Osteocyte (in vitro differentiated cells): ENCODE data around the gene NFYC. TPM values are rescaled to one million over a fixed set of nuclear protein-coding genes. Genes with fewer than 3 reads are reported as not detected.

Source experiments
- DNase-seq: peaks from one replicate; pipeline ENCODE4 v3.0.0; 2021; ENCODE audit warnings: mixed read lengths; ENCODE audit not compliant: unreplicated experiment; ENCODE audit errors: extremely low spot score
- H3K27ac Mint-ChIP-seq: one replicate; pipeline ENCODE4 v1.8.0; 2021; ENCODE audit warnings: mild to moderate bottlenecking, mixed read lengths; ENCODE audit not compliant: unreplicated experiment
- H3K27me3 Mint-ChIP-seq: one replicate; pipeline ENCODE4 v1.8.0; 2021; ENCODE audit warnings: mixed read lengths; ENCODE audit not compliant: unreplicated experiment
- H3K36me3 Mint-ChIP-seq: one replicate; pipeline ENCODE4 v1.8.0; 2021; ENCODE audit warnings: mixed read lengths; ENCODE audit not compliant: unreplicated experiment
- H3K4me1 Mint-ChIP-seq: one replicate; pipeline ENCODE4 v1.8.0; 2021; ENCODE audit warnings: mixed read lengths; ENCODE audit not compliant: unreplicated experiment
- H3K4me3 Mint-ChIP-seq: one replicate; pipeline ENCODE4 v1.8.0; 2021; ENCODE audit warnings: mild to moderate bottlenecking, moderate library complexity, mixed read lengths; ENCODE audit not compliant: unreplicated experiment
- H3K9me3 Mint-ChIP-seq: one replicate; pipeline ENCODE4 v1.8.0; 2021; ENCODE audit warnings: mixed read lengths; ENCODE audit not compliant: unreplicated experiment
- total RNA-seq: library from RNA; stranded (reverse); gene quantifications from 2 replicates; pipeline ENCODE4 v1.2.1, GENCODE V29; 2021
- TF ChIP-seq, protein P1 (sequence below): fragments of 200-600 bp; sonication (generic); IDR thresholded peaks from 2 replicates; pipeline ENCODE4 v1.5.0; 2021; ENCODE audit warnings: antibody characterized with exemption, mild to moderate bottlenecking, moderate library complexity

Gene NFYC
- total RNA-seq, 1 donor from 2014 or later, result 49.0 TPM

DNA sequence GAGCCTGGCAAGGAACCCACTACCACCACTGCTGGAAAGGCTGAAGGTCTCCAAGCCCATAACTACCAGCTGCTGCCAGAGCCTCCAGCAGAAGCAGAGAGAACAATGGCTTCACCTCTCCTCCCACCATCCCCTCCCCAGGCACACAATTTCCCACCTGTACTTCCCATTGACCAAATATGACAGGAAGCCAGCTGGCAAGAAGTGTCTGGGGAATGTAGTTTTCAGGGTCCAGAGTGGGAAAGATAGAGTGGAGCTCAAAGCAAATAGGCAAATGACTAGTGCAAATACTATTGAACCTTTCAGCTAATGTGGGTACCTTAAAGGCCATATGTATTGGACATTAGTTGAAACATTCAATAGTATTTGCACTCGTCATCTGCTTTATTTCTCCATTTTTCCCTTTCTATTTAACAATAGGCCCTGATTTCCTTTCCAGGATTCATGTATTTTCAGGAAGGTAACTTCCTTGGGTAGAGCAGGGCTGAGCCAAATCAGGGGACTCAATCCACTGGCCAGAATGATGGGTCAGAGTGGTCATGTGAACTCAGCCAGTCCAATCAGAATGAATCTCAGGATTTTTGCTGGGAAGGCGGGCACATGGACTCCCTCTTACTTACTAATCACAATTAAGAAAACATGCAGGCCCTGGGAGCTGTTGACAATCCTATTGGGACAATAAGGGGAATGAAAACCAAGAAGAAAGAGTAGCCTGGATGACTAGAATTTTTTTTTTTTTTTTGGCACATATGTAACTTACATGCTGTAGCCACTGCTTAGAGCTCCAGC, 12.1 kb upstream of the NFYC start:
- H3K27me3 Mint-ChIP-seq, result no peaks in the 10 kb centered on the region
- no peak for DNase-seq
- H3K4me1 Mint-ChIP-seq, result peaks cover 5% of the 10 kb centered on the region
- no peak overlapping the region for H3K27ac Mint-ChIP-seq
- no peak overlapping the region for H3K4me3 Mint-ChIP-seq
- TF ChIP-seq, protein P1, sequence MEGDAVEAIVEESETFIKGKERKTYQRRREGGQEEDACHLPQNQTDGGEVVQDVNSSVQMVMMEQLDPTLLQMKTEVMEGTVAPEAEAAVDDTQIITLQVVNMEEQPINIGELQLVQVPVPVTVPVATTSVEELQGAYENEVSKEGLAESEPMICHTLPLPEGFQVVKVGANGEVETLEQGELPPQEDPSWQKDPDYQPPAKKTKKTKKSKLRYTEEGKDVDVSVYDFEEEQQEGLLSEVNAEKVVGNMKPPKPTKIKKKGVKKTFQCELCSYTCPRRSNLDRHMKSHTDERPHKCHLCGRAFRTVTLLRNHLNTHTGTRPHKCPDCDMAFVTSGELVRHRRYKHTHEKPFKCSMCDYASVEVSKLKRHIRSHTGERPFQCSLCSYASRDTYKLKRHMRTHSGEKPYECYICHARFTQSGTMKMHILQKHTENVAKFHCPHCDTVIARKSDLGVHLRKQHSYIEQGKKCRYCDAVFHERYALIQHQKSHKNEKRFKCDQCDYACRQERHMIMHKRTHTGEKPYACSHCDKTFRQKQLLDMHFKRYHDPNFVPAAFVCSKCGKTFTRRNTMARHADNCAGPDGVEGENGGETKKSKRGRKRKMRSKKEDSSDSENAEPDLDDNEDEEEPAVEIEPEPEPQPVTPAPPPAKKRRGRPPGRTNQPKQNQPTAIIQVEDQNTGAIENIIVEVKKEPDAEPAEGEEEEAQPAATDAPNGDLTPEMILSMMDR, result no peak
- no peaks in the 10 kb centered on the region for H3K36me3 Mint-ChIP-seq
- no peaks in the 10 kb centered on the region for H3K9me3 Mint-ChIP-seq

- H3K36me3 Mint-ChIP-seq, result peaks cover 11% of the 10 kb centered on the region
- no peak overlapping the region for H3K4me3 Mint-ChIP-seq
- H3K27me3 Mint-ChIP-seq, result no peaks in the 10 kb centered on the region
- no peak for DNase-seq
- H3K9me3 Mint-ChIP-seq, result peaks cover 4% of the 10 kb centered on the region
- H3K4me1 Mint-ChIP-seq, result no peaks in the 10 kb centered on the region
- H3K27ac Mint-ChIP-seq, result no peak overlapping the region
- TF ChIP-seq, protein P1, result no peak
Measured at GRCh38 chr1:40684669-40685068, 6.8 kb upstream of the NFYC start.

- Mint-ChIP-seq H3K27me3 (no peaks in the 10 kb centered on the region), H3K4me3 (no peak overlapping the region), H3K9me3 (peaks cover 4% of the 10 kb centered on the region), H3K27ac (no peak overlapping the region), H3K36me3 (peaks cover 11% of the 10 kb centered on the region), H3K4me1 (peaks cover 12% of the 10 kb centered on the region)
- no peak for DNase-seq
- TF ChIP-seq, protein P1, result no peak
Measured at GRCh38 chr1:40687059-40687458, 4.4 kb upstream of the NFYC start.

DNA sequence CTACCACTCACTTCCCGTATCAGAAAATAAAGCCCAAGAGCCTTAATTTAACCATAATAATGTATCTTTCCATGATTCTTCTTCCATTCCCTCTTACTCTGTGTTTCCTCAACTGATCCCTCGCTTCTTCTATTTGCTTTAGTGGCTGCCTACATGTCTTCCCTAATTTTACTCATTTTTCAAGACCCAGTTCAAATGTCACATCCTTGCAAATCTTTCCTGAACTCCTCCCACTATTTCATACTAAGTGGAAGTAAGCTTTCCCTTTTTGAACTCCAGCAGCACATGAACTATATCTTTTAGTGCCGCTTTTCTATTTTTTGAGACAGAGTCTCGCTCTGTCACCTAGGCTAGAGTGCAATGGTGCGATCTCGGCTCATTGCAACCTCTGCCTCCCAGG, 3.8 kb upstream of the NFYC start:
- TF ChIP-seq, protein P1, result no peak
- DNase-seq, result no peak
- Mint-ChIP-seq H3K9me3 (peaks cover 4% of the 10 kb centered on the region), H3K4me1 (peaks cover 16% of the 10 kb centered on the region), H3K27ac (no peak overlapping the region), H3K4me3 (no peak overlapping the region), H3K27me3 (no peaks in the 10 kb centered on the region), H3K36me3 (peaks cover 11% of the 10 kb centered on the region)

GRCh38 chr1:40689737-40690136, 1.8 kb upstream of the NFYC start:
- Mint-ChIP-seq H3K4me3 (no peak overlapping the region), H3K27ac (no peak overlapping the region)

More at GRCh38 chr1:40689737-40690136, 1.8 kb upstream of the NFYC start:
- peaks cover 4% of the 10 kb centered on the region for H3K9me3 Mint-ChIP-seq
- TF ChIP-seq, protein P1, result no peak
- no peak for DNase-seq
- H3K36me3 Mint-ChIP-seq, result peaks cover 11% of the 10 kb centered on the region
- H3K4me1 Mint-ChIP-seq, result peaks cover 34% of the 10 kb centered on the region
- H3K27me3 Mint-ChIP-seq, result no peaks in the 10 kb centered on the region
